Stimulated activated CD4-positive, alpha-beta T cell treated with anti-CD3 and anti-CD28 coated beads, Interleukin-15, amount 100 ng/mL, for 24 hours (primary cell): ENCODE data around the gene MAD1L1.
"Not testable (repeated sequence)": the region's sequence is repeated elsewhere in the genome, so short reads cannot be mapped to it uniquely, and the experiment has no call there.

Source experiments
- DNase-seq: peaks from one replicate; pipeline ENCODE4 v3.0.0-alpha.2; 2020

The MAD1L1 gene

GRCh38 chr7:1889556-1890181 lies 343.1 kb downstream of the MAD1L1 start:
- DNase-seq: no peak

- no peak for DNase-seq
These were observed 343.7 kb downstream of the MAD1L1 start for GRCh38 chr7:1889091-1889490.

GRCh38 chr7:1888425-1888824 lies 344.3 kb downstream of the MAD1L1 start:
- DNase-seq: no peak

DNA sequence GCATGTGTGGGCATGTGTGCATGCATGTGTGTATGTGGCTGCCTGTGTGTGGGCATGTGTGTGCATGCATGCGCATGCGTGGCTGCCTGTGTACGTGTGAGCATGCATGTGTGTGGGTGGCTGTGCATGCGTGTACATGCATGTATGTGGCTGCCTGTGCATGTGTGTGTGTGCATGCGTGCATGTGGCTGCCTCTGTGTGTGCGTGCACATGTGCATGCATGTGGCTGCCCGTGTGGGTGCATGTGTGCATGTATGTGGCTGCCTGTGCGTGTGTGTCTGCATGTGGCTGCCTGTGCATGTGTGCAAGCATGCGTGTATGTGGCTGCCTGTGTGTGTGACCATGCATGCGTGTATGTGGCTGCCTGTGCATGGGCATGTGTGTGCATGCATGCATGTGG lies 345.5 kb downstream of the MAD1L1 start:
- DNase-seq: no peak

DNA sequence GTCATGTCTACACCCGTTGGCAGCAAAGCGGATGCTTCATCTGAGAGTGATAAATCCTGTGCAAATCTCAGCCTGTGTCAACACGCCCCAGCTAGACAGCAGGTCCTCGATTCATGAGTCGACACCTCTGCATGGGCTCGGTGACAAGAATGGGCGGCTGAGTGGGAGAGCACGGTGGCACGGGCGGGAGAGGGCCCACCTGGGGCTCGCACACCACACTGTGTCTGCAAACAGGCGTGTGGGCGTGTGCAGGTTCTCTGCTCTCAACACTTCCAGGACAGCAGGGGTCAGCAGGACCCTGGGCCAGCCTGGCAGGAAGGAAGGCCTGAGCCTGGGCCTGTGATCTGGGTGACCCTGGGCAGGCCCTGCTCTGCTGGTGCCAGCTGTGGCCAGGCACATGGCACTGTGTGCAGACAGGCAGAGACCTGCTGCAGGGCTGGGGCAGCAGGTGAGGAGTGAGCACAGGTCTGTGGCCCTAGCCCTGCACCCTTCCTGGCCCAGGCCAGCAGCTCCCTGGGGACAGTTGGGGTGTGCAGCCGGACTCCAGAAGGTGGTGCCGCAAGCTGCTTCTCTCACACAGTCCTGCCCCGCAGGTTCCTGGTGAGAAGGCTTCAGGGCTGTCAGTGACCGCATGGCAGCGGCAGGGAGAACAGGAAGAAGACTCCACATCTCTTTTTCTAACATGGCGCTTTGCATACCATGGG lies 346.2 kb downstream of the MAD1L1 start:
- no peak for DNase-seq

DNA sequence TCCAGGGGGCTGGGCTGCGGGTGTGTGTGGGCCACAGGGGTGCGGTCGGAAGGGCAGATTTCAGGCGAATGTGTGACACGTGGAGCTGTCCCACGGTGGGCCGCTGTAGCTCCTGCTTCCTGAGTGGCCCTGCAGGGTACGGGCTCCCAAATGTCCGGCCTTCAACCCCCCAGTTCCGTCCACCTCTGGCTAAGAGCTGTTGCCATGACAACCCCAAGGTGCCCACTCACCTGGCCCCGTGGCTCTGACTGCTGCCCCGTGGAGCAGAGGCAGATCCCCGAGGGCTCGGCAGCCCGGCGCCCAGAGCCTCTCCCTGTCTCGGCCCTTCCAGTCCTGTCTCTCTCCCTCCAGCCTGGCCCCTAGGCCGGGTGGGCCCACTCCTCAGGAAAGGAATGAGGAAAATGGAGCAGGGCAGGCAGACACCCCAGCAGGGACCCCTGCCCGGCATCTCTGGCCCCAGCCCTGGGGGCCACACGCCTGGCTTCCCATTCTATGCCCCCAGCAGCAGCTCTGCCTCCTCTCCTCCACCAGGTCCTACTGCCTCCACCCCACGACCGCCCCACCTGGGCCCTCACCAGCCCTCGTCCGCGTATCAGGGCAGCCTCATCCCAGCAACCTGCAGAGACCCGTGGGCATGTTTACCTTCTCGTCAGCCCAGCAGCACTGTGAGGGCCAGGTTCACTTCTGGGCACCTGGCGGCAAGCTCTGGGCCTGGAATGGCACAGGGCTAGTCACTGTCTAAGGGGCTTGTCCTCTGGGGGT lies 347.1 kb downstream of the MAD1L1 start:
- no peak for DNase-seq

DNA sequence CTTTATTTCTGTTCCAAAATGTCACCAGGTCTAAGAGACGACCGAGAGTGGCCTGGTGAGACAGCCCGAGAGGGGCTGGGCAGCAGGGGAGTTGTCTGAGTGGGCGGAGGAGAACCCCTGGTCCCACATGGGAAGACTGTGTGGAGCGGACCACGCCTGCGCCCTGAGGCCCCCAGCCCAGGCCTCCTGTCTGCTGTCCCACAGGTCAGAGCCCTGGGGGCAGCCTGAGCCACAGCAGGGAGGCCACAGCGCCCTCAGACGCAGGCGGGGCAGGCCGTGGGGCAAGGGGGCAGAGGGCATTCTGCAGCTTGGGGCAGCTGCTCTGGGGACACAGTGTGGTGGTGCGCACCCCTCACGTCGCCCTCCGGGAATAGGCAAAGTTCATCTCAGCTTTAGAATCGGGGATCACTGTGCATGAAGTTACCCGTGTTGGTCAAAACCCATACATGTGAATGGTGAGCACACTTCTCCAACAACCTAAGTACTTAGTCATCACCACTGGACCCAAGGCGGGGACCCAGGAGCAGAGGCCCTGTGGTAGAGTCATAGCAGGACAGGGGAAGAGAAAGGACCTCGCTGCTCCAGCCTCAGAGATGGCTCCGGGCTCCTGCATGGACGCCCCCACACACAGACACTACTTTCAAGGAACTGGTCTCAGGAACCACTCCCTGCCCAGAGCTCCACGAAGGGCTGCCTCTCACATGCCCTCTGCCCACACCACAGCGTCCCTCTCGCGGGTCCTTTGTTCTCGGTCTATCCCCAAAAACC lies 348.0 kb downstream of the MAD1L1 start:
- DNase-seq: no peak

DNA sequence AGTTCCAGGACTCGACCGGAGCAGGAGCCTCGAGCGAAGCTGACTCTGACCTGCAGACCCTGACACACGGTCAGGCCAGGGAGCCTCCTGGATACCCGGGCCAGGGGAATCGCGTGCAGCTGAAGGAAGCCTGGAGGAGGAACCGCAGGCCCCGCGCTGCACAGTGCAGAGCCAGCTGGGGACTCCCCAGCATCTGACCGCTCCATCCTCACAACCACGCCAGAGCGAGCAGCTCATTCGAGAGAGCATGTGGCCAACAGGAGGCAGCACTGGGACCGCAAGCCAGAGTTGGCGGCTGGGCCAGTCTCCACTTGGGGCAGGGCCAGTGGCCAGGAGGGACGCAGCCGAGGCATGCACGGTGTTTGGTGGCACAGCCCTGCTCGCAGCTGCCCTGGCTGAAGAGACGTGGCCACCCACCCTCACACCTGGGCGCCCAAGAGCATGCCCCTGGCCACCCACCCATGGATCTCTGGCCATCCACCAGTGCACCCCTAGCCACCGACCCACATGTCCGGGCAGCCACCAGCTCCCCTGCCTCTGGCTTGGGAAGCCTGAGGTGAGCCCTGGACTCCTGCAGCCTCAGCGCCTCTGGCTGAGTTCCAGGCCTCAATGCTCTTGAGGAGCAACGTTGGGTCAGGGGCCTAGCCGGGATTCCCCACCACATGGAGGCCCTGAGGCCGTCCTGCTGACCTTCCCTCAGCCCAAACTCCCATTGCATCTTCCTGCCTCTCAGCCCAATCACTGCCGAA lies 348.7 kb downstream of the MAD1L1 start:
- DNase-seq: peak; percentile 10

DNA sequence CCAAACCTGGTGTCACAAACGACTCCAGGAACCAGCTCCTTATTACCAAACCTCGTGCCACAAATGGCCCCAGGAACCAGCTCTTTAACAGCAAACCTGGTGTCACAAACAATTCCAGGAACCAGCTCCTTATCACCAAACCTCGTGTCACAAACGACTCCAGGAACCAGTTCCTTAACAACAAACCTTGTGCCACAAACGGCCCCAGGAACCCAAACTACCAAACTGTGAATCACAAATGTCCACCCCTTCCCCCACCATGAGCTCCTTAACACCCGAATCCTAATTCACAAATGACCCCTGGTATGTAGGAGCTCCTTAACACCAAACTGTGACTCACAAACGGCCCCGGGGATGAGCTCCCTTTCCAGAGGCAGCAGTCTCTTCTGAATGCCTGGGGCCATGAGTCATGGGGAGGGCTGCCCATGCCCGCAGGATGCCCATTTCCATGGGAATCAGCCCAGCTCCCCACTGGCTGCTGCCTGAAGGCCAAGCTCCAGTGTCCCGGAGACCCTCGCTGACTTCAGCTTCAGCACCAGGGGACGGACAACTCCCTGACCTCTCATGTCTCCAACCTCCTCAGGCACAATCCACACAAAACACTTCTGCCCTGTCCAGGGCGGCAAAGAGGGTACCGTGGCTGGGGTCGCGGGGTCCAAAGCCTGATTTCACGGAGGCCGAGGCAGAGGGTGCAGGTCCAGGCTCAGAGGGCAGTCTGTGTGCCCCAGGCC lies 349.5 kb downstream of the MAD1L1 start:
- no peak for DNase-seq

DNA sequence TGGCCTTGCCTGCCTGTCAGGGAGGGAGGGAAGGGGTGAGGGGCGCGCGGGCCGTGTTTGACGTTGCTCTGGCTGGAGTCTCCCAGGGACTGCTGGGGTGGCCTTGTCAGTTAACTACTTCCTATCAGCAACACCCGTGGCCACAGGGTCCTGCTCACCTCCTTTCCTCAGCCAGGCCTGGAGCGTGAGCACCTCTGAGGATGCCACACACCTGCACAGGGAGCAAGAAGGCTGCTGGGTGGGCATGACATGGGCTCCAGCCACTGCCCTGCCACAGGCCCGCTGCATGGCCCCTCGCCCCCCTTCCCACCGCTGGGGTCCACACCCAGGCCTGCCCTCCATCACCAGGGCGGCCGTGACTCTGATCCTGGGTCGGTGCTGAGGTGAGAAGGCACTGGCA lies 350.3 kb downstream of the MAD1L1 start:
- no peak for DNase-seq

GRCh38 chr7:1881946-1882345 lies 350.8 kb downstream of the MAD1L1 start:
- DNase-seq: no peak

DNA sequence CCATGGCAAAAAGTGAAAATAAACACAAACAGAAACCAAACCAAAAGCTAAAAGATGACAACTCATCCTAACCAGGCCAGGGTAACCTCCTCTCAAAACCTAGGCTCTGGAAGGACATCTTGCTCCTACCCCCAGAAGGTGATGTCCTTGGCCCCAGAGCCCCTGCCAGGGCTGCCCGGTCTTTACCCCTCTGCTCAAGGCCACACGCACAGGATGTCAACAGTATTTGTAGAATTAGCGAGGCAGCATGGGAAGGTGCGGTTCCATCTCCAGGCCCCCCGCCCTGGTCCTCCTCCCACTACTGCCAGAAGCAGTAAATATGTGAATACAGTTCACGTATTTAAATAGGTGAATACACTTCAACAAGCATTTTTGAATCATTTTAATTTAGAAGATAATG lies 356.1 kb downstream of the MAD1L1 start:
- not testable (repeated sequence) for DNase-seq

GRCh38 chr7:1875392-1876199 lies 357.1 kb downstream of the MAD1L1 start:
- peak; percentile 18 for DNase-seq

- not testable (repeated sequence) for DNase-seq
These were observed 358.0 kb downstream of the MAD1L1 start for GRCh38 chr7:1874590-1875391.

DNA sequence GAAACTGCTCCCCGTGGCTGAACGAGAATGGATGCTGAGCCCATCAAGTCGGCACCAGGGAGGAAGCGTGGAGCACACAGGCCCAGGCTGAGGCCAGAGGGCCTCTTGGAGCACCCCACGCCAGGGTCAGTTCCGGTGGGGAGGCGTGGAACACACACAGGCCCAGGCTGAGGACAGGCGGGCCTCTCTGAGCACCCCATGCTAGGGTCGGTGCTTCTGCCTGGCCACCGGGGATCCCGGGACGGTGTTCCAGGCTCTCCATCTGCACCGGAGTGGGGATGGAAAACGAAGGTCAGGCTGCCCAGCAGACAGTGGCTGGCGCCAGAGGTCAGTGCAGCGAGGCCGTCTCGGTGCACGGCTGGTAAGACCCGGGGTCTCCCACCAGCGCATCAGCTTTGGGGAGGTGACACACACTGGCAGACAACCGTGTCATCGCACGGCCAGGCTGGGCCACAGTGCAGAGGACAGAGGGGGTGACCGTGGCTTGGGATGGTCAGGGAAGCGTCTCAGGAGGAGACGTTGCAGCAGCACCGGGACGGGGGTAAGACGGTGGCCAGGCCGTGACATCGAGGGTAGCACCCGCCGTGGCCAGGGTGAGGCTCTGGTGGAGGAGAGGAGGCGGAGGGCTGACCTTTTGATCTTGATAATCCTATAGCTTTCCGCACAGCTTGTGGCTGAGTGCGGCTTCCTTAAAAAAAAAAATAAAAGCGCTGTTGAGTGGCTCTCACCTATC lies 358.7 kb downstream of the MAD1L1 start:
- no peak for DNase-seq

GRCh38 chr7:1873421-1873820 lies 359.3 kb downstream of the MAD1L1 start:
- DNase-seq: no peak

- DNase-seq: no peak
These were observed 359.7 kb downstream of the MAD1L1 start for GRCh38 chr7:1873070-1873405.

- no peak for DNase-seq
These were observed 360.3 kb downstream of the MAD1L1 start for GRCh38 chr7:1872191-1873069.
